HepG2 (cell line): ENCODE data around the gene SPARC.

ENCODE experiments used
- BHLHE40 ChIP-seq: IDR thresholded peaks from 2 replicates; pipeline ENCODE4 v1.6.1; 2011; ENCODE audit warnings: low read length, improper control_type of control experiment
- NFE2L2 ChIP-seq: fragments of 150-350 bp; IDR thresholded peaks from 2 replicates; pipeline ENCODE4 v1.6.1; 2014; ENCODE audit warnings: low read length
- RELA ChIP-seq: sonication (generic); formaldehyde crosslinking; IDR thresholded peaks from 2 replicates; pipeline ENCODE4 v1.4.0; 2020; ENCODE audit warnings: missing genetic modification reagents
- SP2 ChIP-seq: sonication (generic); formaldehyde crosslinking; IDR thresholded peaks from 2 replicates; pipeline ENCODE4 v1.5.1; 2020; ENCODE audit warnings: mild to moderate bottlenecking, missing genetic modification reagents
- TARDBP ChIP-seq: sonication (generic); formaldehyde crosslinking; IDR thresholded peaks from 2 replicates; pipeline ENCODE4 v1.8.0; 2022; ENCODE audit warnings: mild to moderate bottlenecking, missing genetic modification reagents
- USF2 ChIP-seq, 2 experiments: sonication (generic) in 1 of 2; formaldehyde crosslinking in 1 of 2; IDR thresholded peaks; 2 replicates each; pipeline versions ENCODE4 v1.5.1 to v1.6.1; 2011 to 2020; ENCODE audit warnings: borderline replicate concordance in 1 of 2, low read depth in 1 of 2, low read length in 1 of 2, mild to moderate bottlenecking in 1 of 2, missing genetic modification reagents in 1 of 2, moderate library complexity in 1 of 2
- ZFP91 ChIP-seq: sonication (generic); formaldehyde crosslinking; IDR thresholded peaks from 2 replicates; pipeline ENCODE4 v1.9.0; 2022; ENCODE audit warnings: missing genetic modification reagents, mild to moderate bottlenecking, borderline replicate concordance
- ZNF367 ChIP-seq: sonication (generic); formaldehyde crosslinking; IDR thresholded peaks from 2 replicates; pipeline ENCODE4 v1.4.0; 2020; ENCODE audit warnings: missing genetic modification reagents, borderline replicate concordance
- ZNF501 ChIP-seq: sonication (generic); formaldehyde crosslinking; IDR thresholded peaks from 2 replicates; pipeline ENCODE4 v1.5.1; 2020; ENCODE audit warnings: mild to moderate bottlenecking, moderate library complexity, missing genetic modification reagents
- ZNF772 ChIP-seq: sonication (generic); formaldehyde crosslinking; IDR thresholded peaks from 2 replicates; pipeline ENCODE4 v1.5.0; 2020; ENCODE audit warnings: mild to moderate bottlenecking, missing genetic modification reagents
- ZSCAN29 ChIP-seq: sonication (generic); formaldehyde crosslinking; conservative IDR thresholded peaks from 2 replicates; pipeline ENCODE4 v1.4.0; 2020; ENCODE audit warnings: mild to moderate bottlenecking, missing genetic modification reagents
- TF ChIP-seq, protein P1 (sequence below): sonication (generic); formaldehyde crosslinking; IDR thresholded peaks from 2 replicates; pipeline ENCODE4 v1.9.0; 2021; ENCODE audit warnings: missing genetic modification reagents, borderline replicate concordance
- TF ChIP-seq, protein P2 (sequence below): sonication (generic); formaldehyde crosslinking; IDR thresholded peaks from 2 replicates; pipeline ENCODE4 v1.5.0; 2020; ENCODE audit warnings: mild to moderate bottlenecking, missing genetic modification reagents, moderate library complexity
- TF ChIP-seq, protein P3 (sequence below): sonication (generic); formaldehyde crosslinking; IDR thresholded peaks from 2 replicates; pipeline ENCODE4 v1.5.0; 2020; ENCODE audit warnings: missing genetic modification reagents

- TF ChIP-seq, protein P1, sequence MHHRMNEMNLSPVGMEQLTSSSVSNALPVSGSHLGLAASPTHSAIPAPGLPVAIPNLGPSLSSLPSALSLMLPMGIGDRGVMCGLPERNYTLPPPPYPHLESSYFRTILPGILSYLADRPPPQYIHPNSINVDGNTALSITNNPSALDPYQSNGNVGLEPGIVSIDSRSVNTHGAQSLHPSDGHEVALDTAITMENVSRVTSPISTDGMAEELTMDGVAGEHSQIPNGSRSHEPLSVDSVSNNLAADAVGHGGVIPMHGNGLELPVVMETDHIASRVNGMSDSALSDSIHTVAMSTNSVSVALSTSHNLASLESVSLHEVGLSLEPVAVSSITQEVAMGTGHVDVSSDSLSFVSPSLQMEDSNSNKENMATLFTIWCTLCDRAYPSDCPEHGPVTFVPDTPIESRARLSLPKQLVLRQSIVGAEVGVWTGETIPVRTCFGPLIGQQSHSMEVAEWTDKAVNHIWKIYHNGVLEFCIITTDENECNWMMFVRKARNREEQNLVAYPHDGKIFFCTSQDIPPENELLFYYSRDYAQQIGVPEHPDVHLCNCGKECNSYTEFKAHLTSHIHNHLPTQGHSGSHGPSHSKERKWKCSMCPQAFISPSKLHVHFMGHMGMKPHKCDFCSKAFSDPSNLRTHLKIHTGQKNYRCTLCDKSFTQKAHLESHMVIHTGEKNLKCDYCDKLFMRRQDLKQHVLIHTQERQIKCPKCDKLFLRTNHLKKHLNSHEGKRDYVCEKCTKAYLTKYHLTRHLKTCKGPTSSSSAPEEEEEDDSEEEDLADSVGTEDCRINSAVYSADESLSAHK (CRISPR knock-in tag) = no peak
- TF ChIP-seq, protein P2, sequence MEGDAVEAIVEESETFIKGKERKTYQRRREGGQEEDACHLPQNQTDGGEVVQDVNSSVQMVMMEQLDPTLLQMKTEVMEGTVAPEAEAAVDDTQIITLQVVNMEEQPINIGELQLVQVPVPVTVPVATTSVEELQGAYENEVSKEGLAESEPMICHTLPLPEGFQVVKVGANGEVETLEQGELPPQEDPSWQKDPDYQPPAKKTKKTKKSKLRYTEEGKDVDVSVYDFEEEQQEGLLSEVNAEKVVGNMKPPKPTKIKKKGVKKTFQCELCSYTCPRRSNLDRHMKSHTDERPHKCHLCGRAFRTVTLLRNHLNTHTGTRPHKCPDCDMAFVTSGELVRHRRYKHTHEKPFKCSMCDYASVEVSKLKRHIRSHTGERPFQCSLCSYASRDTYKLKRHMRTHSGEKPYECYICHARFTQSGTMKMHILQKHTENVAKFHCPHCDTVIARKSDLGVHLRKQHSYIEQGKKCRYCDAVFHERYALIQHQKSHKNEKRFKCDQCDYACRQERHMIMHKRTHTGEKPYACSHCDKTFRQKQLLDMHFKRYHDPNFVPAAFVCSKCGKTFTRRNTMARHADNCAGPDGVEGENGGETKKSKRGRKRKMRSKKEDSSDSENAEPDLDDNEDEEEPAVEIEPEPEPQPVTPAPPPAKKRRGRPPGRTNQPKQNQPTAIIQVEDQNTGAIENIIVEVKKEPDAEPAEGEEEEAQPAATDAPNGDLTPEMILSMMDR (CRISPR knock-in tag) = no peak
- TF ChIP-seq RELA (CRISPR knock-in tag) (no peak), BHLHE40 (no peak), SP2 (CRISPR knock-in tag) (no peak), ZNF367 (CRISPR knock-in tag) (no peak), NFE2L2 (no peak), ZNF501 (CRISPR knock-in tag) (no peak), ZSCAN29 (CRISPR knock-in tag) (no peak), USF2 (IDR thresholded peaks at IDR 0.05; ENCODE audit: low read depth, low read length) (no peak), USF2 (CRISPR knock-in tag; IDR thresholded peaks at IDR 0.05; ENCODE audit: borderline replicate concordance) (no peak), ZFP91 (no peak), TARDBP (CRISPR knock-in tag) (no peak), ZNF772 (CRISPR knock-in tag) (no peak)
- TF ChIP-seq, protein P3, sequence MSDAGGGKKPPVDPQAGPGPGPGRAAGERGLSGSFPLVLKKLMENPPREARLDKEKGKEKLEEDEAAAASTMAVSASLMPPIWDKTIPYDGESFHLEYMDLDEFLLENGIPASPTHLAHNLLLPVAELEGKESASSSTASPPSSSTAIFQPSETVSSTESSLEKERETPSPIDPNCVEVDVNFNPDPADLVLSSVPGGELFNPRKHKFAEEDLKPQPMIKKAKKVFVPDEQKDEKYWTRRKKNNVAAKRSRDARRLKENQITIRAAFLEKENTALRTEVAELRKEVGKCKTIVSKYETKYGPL (CRISPR knock-in tag) = no peak
These were observed 4.5 kb downstream of the SPARC start for GRCh38 chr5:151682240-151682639.
